Mesenchymal stem cell (in vitro differentiated cells and primary cell): Measurements from ENCODE around the gene NDUFS7.

ENCODE experiments used
- DNase-seq: peaks from one replicate; pipeline ENCODE4 v3.0.0-alpha.2; 2013
- H2AFZ ChIP-seq: one replicate; pipeline ENCODE4 v1.6.1; 2013; ENCODE audit warnings: low read depth, mild to moderate bottlenecking, control low read depth, inconsistent platforms, low read length, moderate library complexity
- H2AK5ac ChIP-seq: 2 replicates; pipeline ENCODE4 v1.6.1; 2013; ENCODE audit warnings: low read length, moderate library complexity, mild to moderate bottlenecking, inconsistent platforms; ENCODE audit not compliant: severe bottlenecking
- H2BK120ac ChIP-seq: one replicate; pipeline ENCODE4 v1.6.1; 2013; ENCODE audit warnings: low read depth, mild to moderate bottlenecking, inconsistent platforms, low read length, moderate library complexity
- H2BK12ac ChIP-seq, 2 experiments: one replicate each; pipeline ENCODE4 v1.6.1; 2013; ENCODE audit warnings: inconsistent platforms in 2 of 2, low read length in 2 of 2, mild to moderate bottlenecking in 2 of 2, moderate library complexity in 2 of 2, control low read depth in 1 of 2
- H2BK15ac ChIP-seq: one replicate; pipeline ENCODE4 v1.6.1; 2013; ENCODE audit warnings: mild to moderate bottlenecking, low read depth, inconsistent platforms; ENCODE audit not compliant: poor library complexity, severe bottlenecking
- H2BK5ac ChIP-seq: 2 replicates; pipeline ENCODE4 v1.6.1; 2013; ENCODE audit warnings: low read depth, mild to moderate bottlenecking, low read length, control low read depth, inconsistent platforms; ENCODE audit not compliant: poor library complexity, severe bottlenecking
- H3K14ac ChIP-seq, 2 experiments: one replicate each; pipeline ENCODE4 v1.6.1; 2013; ENCODE audit warnings: inconsistent platforms in 2 of 2, low read length in 2 of 2, control low read depth in 1 of 2, mild to moderate bottlenecking in 1 of 2, moderate library complexity in 1 of 2
- H3K18ac ChIP-seq, 2 experiments: one replicate each; pipeline ENCODE4 v1.6.1; 2013; ENCODE audit warnings: inconsistent platforms in 2 of 2, low read length in 2 of 2, control low read depth in 1 of 2, low read depth in 1 of 2, mild to moderate bottlenecking in 1 of 2
- H3K23ac ChIP-seq, 2 experiments: one replicate each; pipeline ENCODE4 v1.6.1; 2013; ENCODE audit warnings: inconsistent platforms in 2 of 2, low read length in 2 of 2, mild to moderate bottlenecking in 2 of 2, moderate library complexity in 2 of 2, control low read depth in 1 of 2
- H3K27ac ChIP-seq: 2 replicates; pipeline ENCODE4 v1.5.1; 2013; ENCODE audit warnings: mild to moderate bottlenecking, moderate library complexity, low read length, control low read depth, inconsistent platforms; ENCODE audit not compliant: poor library complexity, severe bottlenecking
- H3K27me3 ChIP-seq, 2 experiments: 2 replicates each; pipeline versions ENCODE4 v1.6.1 to v1.7.0; 2013; ENCODE audit warnings: low read length in 2 of 2, mild to moderate bottlenecking in 2 of 2, moderate library complexity in 2 of 2, control low read depth in 1 of 2, inconsistent platforms in 1 of 2; ENCODE audit not compliant: control insufficient read depth in 1 of 2, insufficient read depth in 1 of 2
- H3K36me3 ChIP-seq, 2 experiments: 2 replicates each; pipeline versions ENCODE4 v1.6.1 to v1.7.0; 2013; ENCODE audit warnings: low read length in 2 of 2, control low read depth in 1 of 2, inconsistent platforms in 1 of 2, low read depth in 1 of 2, mild to moderate bottlenecking in 1 of 2; ENCODE audit not compliant: insufficient read depth in 2 of 2, control insufficient read depth in 1 of 2
- H3K4ac ChIP-seq, 2 experiments: one replicate each; pipeline ENCODE4 v1.6.1; 2013; ENCODE audit warnings: inconsistent platforms in 2 of 2, low read length in 2 of 2, mild to moderate bottlenecking in 2 of 2, moderate library complexity in 2 of 2, control low read depth in 1 of 2, low read depth in 1 of 2
- H3K4me1 ChIP-seq: 2 replicates; pipeline ENCODE4 v1.6.1; 2013; ENCODE audit warnings: low read depth, low read length, control low read depth; ENCODE audit not compliant: control insufficient read depth, insufficient read depth
- H3K4me2 ChIP-seq: 2 replicates; pipeline ENCODE4 v1.6.1; 2013; ENCODE audit warnings: low read length, mild to moderate bottlenecking, inconsistent platforms; ENCODE audit not compliant: poor library complexity, severe bottlenecking
- H3K4me3 ChIP-seq, 2 experiments: 2 replicates each; pipeline versions ENCODE4 v1.5.1 to v1.7.0; 2013; ENCODE audit warnings: low read length in 2 of 2, mild to moderate bottlenecking in 2 of 2, control low read depth in 1 of 2, low read depth in 1 of 2; ENCODE audit not compliant: insufficient read depth in 1 of 2
- H3K79me1 ChIP-seq: replicated peaks from 2 replicates; pipeline ENCODE4 v1.6.1; 2013; ENCODE audit warnings: mild to moderate bottlenecking, control low read depth, low read length, inconsistent platforms; ENCODE audit not compliant: poor library complexity, severe bottlenecking
- H3K9ac ChIP-seq: 2 replicates; pipeline ENCODE4 v1.7.0; 2013; ENCODE audit warnings: mild to moderate bottlenecking, low read length, moderate library complexity
- H3K9me3 ChIP-seq: 2 replicates; pipeline ENCODE4 v1.7.0; 2013; ENCODE audit warnings: mild to moderate bottlenecking, low read length; ENCODE audit not compliant: control insufficient read depth
- H4K8ac ChIP-seq: one replicate; pipeline ENCODE4 v1.6.1; 2013; ENCODE audit warnings: inconsistent platforms, mild to moderate bottlenecking, low read length, moderate library complexity
- H4K91ac ChIP-seq: one replicate; pipeline ENCODE4 v1.6.1; 2013; ENCODE audit warnings: mild to moderate bottlenecking, low read length, inconsistent platforms
- WGBS: methylation state at CpG from one replicate; pipeline ENCODE4 v1.1.7; 2013; ENCODE audit warnings: mixed read lengths; 5-methylcytosine and 5-hydroxymethylcytosine counted together

NDUFS7 gene

DNA sequence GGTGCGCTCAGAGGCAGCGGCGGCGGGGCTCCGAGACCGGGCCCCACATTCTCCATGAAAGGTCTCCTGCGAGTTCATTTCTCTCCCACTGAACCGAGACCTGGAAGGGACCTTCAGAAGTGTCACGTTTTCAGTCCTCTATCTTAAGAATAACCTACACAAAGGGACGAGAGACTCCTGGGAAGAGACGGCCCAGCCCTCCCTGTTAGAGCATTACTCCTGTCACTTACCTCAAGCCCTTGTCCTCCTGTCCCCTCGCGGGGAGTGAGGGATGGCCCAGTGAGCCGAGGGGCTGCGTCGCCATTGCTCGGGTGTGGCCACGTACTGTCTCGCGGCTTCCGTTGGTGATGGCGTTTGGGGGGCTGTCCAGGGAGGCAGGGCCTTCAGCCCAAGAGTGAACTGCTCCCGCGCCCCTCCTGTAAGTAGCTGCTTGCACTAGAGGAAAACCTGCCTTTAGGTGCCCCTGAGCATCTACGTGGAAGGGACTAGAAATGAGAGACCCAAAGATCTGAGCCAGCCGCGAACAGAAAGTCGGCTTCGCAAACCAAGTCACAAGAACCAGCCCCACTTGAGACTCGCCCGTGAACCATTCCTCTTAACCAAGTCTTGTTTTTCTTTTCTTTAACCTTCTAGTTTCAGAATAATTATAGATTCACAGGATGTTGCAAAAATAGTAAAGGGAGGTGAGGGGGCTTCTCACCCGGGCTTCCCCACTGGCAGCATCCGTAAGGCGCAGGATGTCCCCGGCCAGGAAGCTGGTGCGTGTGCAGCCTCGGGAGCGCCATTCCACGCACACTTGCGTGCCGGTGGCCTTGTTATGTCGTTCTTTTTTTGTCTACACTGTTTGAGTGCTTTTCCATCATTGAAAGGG lies 21.1 kb upstream of the NDUFS7 start:
- Histone ChIP-seq H3K23ac (no peak overlapping the region), H3K4me1 (peaks cover 24% of the 10 kb centered on the region), H4K8ac (no peak overlapping the region), H4K91ac (no peak overlapping the region), H2BK5ac (no peak overlapping the region), H2AK5ac (peak overlapping the region; percentile 80), H2BK120ac (no peak overlapping the region), H3K14ac (no peak overlapping the region), H2BK12ac (no peak overlapping the region), H3K4me2 (no peak overlapping the region), H2AFZ (no peak overlapping the region), H3K9me3 (no peaks in the 10 kb centered on the region), H3K18ac (no peak overlapping the region), H3K4ac (no peak overlapping the region), H3K36me3 (peaks cover 61 to 83% of the 10 kb centered on the region in 2 experiments), H2BK15ac (no peak overlapping the region), H3K4me3 (no peak overlapping the region), H3K27me3 (no peaks in the 10 kb centered on the region), H3K79me1 (peaks cover 30% of the 10 kb centered on the region), H3K27ac (peak overlapping the region; percentile 37), H3K9ac (no peak overlapping the region)
- no peak for DNase-seq
- 97% methylated on average over 40 of the region's 42 CpGs for WGBS

DNA sequence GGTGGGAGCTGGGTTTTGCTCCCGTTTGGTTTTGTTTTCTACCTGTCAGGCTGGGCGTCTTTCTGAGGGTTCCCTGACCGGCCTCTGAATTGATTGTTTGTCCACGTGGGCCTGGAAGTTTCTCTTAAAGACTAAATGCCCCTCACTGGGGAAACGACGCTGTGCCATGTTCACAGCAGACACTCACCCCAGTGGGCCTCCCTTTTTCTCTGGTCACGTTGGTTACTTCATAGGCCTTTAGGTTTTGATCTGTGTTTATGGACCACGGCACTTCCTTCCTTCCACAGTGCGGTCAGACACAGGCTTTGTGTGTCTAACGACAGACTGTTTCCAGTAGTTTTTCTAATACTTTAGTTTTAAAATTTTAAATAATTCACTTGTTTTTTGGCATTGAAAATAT lies 20.1 kb upstream of the NDUFS7 start:
- no peak overlapping the region for H3K27ac ChIP-seq
- no peak overlapping the region for H3K4me2 ChIP-seq
- H3K4me1 ChIP-seq: peaks cover 24% of the 10 kb centered on the region
- H3K18ac ChIP-seq: no peak overlapping the region
- H4K91ac ChIP-seq: no peak overlapping the region
- peaks cover 30% of the 10 kb centered on the region for H3K79me1 ChIP-seq
- WGBS: 95% methylated on average over 7 of the region's 10 CpGs
- H3K14ac ChIP-seq: no peak overlapping the region
- no peak overlapping the region for H3K23ac ChIP-seq
- H2BK12ac ChIP-seq: no peak overlapping the region
- no peak overlapping the region for H2BK5ac ChIP-seq
- no peak overlapping the region for H3K4me3 ChIP-seq
- H3K9me3 ChIP-seq: no peaks in the 10 kb centered on the region
- no peak overlapping the region for H2AFZ ChIP-seq
- peaks cover 66 to 81% of the 10 kb centered on the region in 2 experiments for H3K36me3 ChIP-seq
- no peak for DNase-seq
- H2BK15ac ChIP-seq: no peak overlapping the region
- H4K8ac ChIP-seq: no peak overlapping the region
- H3K27me3 ChIP-seq: no peaks in the 10 kb centered on the region
- no peak overlapping the region for H3K9ac ChIP-seq
- no peak overlapping the region for H3K4ac ChIP-seq
- peak overlapping the region; percentile 10 for H2AK5ac ChIP-seq
- no peak overlapping the region for H2BK120ac ChIP-seq

DNA sequence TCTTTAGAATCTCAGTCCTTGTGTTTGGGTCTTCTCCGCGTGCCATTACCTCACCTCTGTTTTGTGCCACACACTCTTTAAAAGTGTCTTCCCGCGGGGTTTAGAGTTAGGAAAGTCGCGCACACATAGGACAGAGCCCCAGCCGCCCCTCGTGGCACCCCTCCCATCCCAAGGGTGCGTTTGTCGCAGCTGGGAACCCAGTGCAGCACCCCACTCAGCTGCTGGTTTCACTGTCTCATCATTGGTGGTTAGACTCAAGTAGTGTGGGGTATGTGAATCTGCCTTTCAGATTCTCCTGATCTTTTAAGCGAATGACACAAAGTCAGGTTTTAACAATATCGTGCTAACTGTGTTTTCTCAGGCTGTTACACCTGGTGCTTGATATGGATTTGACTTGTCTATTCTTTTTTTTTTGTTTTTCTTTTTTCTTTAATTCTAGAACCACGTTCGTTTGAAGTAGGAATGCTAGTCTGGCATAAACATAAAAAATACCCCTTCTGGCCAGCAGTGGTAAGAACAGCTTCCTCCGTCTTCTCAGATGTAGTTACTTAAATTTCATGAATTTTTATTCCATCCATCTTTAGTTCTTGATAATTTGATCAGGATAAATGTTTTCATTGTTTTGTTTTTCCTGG lies 19.5 kb upstream of the NDUFS7 start:
- no peak overlapping the region for H3K4me3 ChIP-seq
- DNase-seq: peak; percentile 22
- no peak overlapping the region for H2AFZ ChIP-seq
- H3K4me1 ChIP-seq: peaks cover 24% of the 10 kb centered on the region
- no peak overlapping the region for H3K23ac ChIP-seq
- H3K27ac ChIP-seq: no peak overlapping the region
- no peaks in the 10 kb centered on the region for H3K9me3 ChIP-seq
- H3K4me2 ChIP-seq: no peak overlapping the region
- no peak overlapping the region for H2BK120ac ChIP-seq
- H2BK12ac ChIP-seq: no peak overlapping the region
- H3K36me3 ChIP-seq: peaks cover 66 to 79% of the 10 kb centered on the region in 2 experiments
- no peak overlapping the region for H3K14ac ChIP-seq
- H4K8ac ChIP-seq: no peak overlapping the region
- no peak overlapping the region for H3K4ac ChIP-seq
- no peak overlapping the region for H3K18ac ChIP-seq
- WGBS: 92% methylated on average over 12 of the region's 15 CpGs
- peaks cover 31% of the 10 kb centered on the region for H3K79me1 ChIP-seq
- no peak overlapping the region for H3K9ac ChIP-seq
- H2BK15ac ChIP-seq: no peak overlapping the region
- no peak overlapping the region for H4K91ac ChIP-seq
- H2AK5ac ChIP-seq: no peak overlapping the region
- H2BK5ac ChIP-seq: no peak overlapping the region
- H3K27me3 ChIP-seq: no peaks in the 10 kb centered on the region
